ENCODE results near the gene TBPL2.
"Not testable (repeated sequence)": the region's sequence is repeated elsewhere in the genome, so short reads cannot be mapped to it uniquely, and the experiment has no call there.

The TBPL2 gene

DNA sequence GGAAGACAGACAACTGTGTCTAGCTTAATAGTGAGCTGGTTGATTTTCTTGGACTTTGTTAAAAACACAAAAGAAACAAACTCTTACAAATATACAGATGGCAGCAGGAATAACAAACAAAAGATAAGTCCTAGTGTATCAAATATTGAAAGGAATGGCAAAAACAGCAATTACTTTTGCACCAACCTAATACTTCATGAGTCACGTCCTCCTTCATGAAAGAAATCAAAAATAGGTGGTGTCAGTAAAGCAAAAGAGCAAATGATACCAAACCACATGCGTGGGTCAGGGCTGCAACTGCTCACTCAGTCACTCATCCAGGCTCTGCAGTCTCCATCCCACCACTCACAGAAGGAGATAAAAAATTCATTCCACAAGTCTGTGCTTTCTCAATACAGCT, 40.6 kb downstream of the TBPL2 start:
- peak; percentile 25 for DNase-seq

DNA sequence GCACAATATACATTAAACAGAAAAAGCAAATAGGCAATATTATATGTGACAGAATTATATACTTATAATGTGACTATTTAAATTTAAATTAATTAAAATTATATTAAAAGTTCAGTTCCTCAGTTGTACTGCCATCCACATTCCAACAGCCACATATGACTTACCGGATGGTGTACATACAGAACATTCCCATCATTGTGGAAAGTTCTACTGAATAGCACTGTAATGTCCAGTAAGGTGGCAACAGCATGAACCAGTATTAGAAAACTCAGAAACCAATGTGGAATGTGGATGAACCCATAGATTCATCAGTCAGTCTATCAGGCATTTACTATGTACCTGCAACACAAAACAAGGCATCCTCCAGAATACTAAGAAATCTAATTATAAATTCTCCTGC, 41.2 kb downstream of the TBPL2 start:
- DNase-seq, result no peak

DNA sequence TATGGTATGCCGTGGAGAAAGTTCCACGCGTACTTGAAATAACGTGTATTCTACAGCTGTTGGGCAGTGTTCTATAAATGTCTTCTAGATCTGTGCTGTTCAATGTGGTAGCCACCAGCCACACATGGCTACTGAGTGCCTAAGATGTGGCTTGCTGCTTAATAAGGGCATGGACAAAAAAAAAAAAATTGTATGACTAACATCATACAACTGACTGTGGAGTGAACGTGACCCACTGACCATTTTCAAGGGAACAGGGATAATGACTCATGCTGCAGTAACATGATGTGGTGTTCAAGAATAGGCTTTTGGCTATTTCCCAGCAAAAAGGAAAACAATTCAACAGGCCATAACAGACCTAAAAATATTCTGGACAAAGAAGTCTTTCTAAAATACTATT, 41.7 kb downstream of the TBPL2 start:
- DNase-seq, result no peak

DNA sequence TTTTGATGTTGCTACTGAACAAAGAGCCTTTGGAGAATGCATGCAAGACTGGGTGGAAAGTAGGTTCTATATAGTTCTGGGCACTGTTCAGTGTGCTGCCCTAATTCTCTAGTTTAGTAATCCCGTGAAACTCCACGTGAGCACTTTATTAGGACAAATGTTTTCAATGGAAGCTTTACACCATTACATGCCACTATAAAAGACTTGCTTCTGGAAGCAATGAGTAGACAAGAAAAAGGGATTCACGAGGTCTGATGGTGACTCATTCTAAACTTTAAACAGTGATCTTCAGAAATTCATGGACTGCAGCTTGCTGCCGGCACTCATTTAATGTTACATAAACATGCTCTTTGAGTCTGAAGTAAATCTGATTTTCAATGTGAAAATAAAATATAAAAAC, 51.1 kb downstream of the TBPL2 start:
- DNase-seq, result no peak

GRCh38 chr14:55388160-55388559, 52.3 kb downstream of the TBPL2 start:
- peak; percentile 60 for DNase-seq

DNA sequence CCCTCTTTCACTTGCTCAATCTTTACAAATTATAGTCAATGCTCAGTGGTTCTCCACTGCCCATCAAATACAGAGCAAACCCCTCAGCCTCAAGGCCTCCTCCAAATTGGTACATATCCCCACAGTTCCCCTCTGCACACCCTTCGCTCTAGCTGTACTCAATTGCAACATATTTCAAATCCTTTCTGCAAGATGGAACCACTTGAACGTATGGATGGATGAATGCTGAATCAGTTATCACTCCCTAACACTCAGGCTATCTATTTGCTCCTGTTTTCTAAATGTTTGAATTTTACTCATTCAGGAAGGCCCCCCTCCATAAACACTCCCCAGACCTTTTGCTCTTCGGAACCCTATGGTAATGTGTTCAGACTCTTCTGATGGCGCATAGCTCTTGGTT, 53.3 kb downstream of the TBPL2 start:
- no peak for DNase-seq

- peak; percentile 57 for DNase-seq
Observed at GRCh38 chr14:55386037-55386808, 54.2 kb downstream of the TBPL2 start.

DNA sequence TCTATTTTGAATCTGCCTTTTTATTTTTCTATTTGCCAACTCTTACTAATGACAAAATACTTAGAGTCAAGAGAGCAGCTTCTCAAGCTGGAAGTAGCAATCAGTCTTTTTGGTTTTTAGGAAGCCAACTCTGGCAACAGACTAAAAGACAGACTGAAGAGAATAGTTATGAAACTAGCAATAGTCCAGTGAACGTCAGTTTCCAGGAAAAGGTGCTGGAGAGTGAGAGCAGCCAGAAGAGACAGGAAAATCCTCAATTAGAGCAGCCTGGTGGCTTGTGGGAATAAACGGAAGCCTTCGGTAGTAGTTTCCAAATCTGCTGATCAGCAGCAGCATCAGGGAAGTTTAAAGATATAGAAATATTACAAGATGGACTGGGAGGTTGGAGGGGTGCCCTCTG, 55.9 kb downstream of the TBPL2 start:
- no peak for DNase-seq

DNA sequence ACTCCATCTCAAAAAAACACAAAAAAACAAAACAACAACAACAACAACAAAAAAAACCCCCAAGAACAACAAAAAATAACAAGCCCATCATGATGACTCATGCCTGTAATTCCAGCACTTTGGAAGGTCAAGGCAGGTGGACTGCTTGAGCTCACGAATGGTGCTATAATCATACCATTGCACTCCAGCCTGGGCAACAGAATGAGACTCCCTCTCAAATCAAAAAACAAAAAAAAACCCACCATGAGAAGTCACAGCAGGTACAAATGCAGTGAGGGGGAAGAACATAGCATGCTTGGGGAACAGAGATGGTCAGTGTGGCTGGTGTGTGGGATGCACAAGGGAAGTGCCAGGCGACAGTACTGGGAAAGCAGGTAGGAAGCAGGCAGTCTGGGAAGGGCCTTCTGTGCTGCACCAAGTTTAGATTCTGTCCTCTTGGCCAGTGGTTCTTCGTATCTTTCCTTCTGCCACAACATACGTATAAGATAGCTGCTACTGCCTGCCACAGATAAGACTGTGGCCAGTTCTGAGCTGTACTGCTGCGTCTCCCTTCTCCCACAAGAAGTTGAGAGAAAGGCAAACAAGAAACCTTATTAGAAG, 56.8 kb downstream of the TBPL2 start:
- DNase-seq, result peak; percentile 94

GRCh38 chr14:55383056-55383466, 57.4 kb downstream of the TBPL2 start:
- DNase-seq, result not testable (repeated sequence)

DNA sequence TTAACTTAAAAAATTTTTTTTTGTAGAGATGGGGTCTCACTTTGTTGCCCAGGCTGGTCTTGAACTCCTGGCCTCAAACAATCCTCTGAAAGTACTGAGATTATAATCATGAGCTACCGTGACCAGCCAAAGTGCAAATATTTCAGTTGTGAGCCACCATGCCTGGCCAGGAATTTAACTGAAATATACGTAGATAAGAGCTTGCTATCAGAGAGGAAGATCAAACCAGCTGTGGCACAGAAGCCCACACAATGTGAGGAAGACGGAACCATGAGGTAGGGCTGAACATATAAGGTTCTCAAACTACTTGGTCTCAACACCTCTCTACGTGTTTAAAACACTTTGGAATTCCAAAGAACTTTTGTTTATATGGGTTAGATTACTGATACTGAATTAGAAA, 57.9 kb downstream of the TBPL2 start:
- DNase-seq, result peak; percentile 70

- no peak for DNase-seq
Observed at GRCh38 chr14:55381561-55381960, 58.9 kb downstream of the TBPL2 start.

GRCh38 chr14:55381040-55381439, 59.4 kb downstream of the TBPL2 start:
- no peak for DNase-seq

DNA sequence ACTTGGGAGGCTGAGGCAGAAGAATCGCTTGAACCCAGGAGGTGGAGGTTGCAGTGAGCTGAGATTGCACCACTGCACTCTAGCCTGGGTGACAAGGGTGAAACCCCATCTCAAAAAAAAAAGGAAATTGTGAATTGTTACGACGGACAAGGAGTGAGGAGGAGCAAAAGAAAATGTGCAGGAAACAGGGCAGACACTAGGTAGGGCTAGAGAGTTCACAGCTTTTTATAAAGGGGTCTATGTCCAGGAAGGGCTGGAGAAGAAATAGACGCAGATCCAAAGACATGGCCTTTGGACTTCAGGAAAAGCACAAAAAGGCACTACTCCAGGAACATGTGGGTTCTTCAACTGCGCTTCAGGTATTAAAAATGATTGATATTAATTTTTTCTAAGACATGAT, 63.2 kb downstream of the TBPL2 start:
- DNase-seq, result no peak

GRCh38 chr14:55374771-55375170, 65.6 kb downstream of the TBPL2 start:
- no peak for DNase-seq

DNA sequence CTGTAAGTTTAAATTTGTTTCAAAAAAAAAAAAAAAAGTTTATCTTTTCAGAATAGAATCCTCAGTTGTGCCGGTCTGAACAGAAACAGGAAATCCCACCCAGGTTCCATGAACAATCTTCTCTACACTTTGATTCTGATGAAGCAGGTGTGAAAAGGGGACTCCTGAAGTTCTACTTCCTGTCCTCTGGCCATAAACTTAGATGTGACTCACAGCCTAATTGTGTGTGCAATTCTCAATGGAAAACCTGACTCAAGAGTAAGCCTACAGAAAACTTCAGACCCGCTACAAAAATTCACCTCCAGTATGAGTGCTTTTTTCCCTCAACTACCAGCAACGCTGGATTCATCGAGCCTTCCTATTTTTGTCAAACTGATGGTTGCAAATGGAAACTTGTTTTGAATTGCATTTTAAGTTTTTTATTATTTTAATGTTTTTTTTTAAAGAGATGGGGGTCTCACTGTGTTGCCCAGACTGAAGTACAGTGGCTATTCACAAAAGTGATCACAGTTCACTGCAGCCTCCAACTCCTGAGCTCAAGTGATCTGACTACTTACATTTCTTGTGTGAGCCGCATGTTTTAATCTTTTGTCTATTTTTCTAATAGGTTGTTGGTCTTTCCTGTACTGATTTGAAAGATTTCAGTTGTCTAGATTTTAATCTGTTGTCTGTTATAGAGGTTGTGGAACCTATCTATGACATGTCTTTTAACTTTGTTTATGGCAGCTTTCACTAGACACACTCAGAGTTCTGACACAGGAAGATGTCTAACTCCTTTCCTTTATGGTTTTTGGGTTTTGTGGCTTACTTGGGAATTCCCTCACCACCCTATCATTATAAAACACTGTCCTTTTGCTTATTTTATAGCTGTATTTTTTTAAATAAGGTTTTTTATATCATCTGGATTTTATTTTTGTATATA, 66.4 kb downstream of the TBPL2 start:
- DNase-seq, result peak; percentile 39

GRCh38 chr14:55372825-55373224, 67.6 kb downstream of the TBPL2 start:
- peak; percentile 53 for DNase-seq

GRCh38 chr14:55372423-55372822, 68.0 kb downstream of the TBPL2 start:
- no peak for DNase-seq

DNA sequence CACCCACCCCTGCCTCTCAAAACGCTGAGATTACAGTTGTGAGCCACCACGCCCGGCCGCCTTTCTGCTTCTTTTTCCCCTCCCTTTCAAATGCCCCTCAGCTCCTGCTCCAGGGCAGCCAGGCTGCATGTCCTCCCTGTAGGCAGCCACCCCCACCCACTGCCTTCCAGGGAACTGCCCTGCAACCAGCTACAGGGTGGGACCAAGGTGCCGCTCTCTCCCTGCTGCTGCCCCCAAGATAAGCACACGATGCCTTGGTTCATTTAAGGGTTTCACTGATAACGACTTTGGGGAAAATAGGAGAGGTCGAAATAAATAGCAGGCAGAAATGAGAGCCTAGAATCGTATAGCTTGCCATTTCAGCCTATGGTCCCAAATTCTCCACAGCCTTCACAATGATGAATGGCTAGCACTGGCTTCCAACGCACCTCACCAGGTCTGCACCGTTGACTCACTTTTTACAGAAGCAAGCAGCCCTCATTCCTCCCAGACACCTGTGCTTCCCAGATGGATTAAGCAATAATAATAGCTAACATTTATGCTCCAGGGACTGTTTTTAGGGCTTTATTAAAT, 69.4 kb downstream of the TBPL2 start:
- peak; percentile 96 for DNase-seq

GRCh38 chr14:55366271-55366670, 74.1 kb downstream of the TBPL2 start:
- no peak for DNase-seq

All from hematopoietic multipotent progenitor cell treated with erythropoietin and hydrocortisone succinate and interleukin-3 and kit ligand, for 6 days (in vitro differentiated cells).